ENCODE results near the gene MRLN.
"Not testable (repeated sequence)": the region's sequence is repeated elsewhere in the genome, so short reads cannot be mapped to it uniquely, and the experiment has no call there.

Gene MRLN

GRCh38 chr10:59744762-59745161 lies 8.5 kb downstream of the MRLN start:
- not testable (repeated sequence) for DNase-seq

- not testable (repeated sequence) for DNase-seq
Observed at GRCh38 chr10:59744156-59744555, 9.1 kb downstream of the MRLN start.

- DNase-seq, result no peak
Observed at GRCh38 chr10:59741583-59741982, 11.7 kb downstream of the MRLN start.

GRCh38 chr10:59741048-59741447 lies 12.2 kb downstream of the MRLN start:
- no peak for DNase-seq

GRCh38 chr10:59736749-59737148 lies 16.5 kb downstream of the MRLN start:
- DNase-seq, result no peak

GRCh38 chr10:59735296-59735695 lies 18.0 kb downstream of the MRLN start:
- no peak for DNase-seq

- no peak for DNase-seq
Observed at GRCh38 chr10:59734014-59734462, 19.2 kb downstream of the MRLN start.

- not testable (repeated sequence) for DNase-seq
Observed at GRCh38 chr10:59733321-59734013, 19.8 kb downstream of the MRLN start.

GRCh38 chr10:59732849-59733248 lies 20.4 kb downstream of the MRLN start:
- DNase-seq, result not testable (repeated sequence)

GRCh38 chr10:59729167-59729566 lies 24.1 kb downstream of the MRLN start:
- DNase-seq, result not testable (repeated sequence)

GRCh38 chr10:59724098-59724938 lies 28.9 kb downstream of the MRLN start:
- DNase-seq, result no peak

- no peak for DNase-seq
Observed at GRCh38 chr10:59720377-59720776, 32.9 kb downstream of the MRLN start.

- no peak for DNase-seq
Observed at GRCh38 chr10:59719374-59719773, 33.9 kb downstream of the MRLN start.

- DNase-seq, result no peak
Observed at GRCh38 chr10:59718257-59718656, 35.0 kb downstream of the MRLN start.

- no peak for DNase-seq
Observed at GRCh38 chr10:59713196-59713821, 39.9 kb downstream of the MRLN start.

GRCh38 chr10:59711871-59712494 lies 41.3 kb downstream of the MRLN start:
- no peak for DNase-seq

GRCh38 chr10:59709395-59710125 lies 43.7 kb downstream of the MRLN start, which contains the start of gene SLC16A9:
SLC16A9 (minus strand) TSS chr10:59709850; CDS start chr10:59684291, 25,559 bp downstream.
- DNase-seq, result no peak

- no peak for DNase-seq
Observed at GRCh38 chr10:59708816-59709394, 44.4 kb downstream of the MRLN start.

- DNase-seq, result no peak
Observed at GRCh38 chr10:59706851-59707797, 46.1 kb downstream of the MRLN start.

- no peak for DNase-seq
Observed at GRCh38 chr10:59705931-59706330, 47.3 kb downstream of the MRLN start.

- DNase-seq, result no peak
Observed at GRCh38 chr10:59704630-59705029, 48.6 kb downstream of the MRLN start.

Measured in activated CD4-positive, CD25-positive, alpha-beta regulatory T cell (primary cell).